Motor neuron (in vitro differentiated cells): ENCODE results near the gene KRT32. TPM values are rescaled to one million over a fixed set of nuclear protein-coding genes. Genes with fewer than 3 reads are reported as not detected.

Experiments used
- ATAC-seq, 8 experiments: fragments of 200-7000 bp; cut with Tn5 transposase; replicated peaks in 6 of 8; 2 replicates each; pipeline ENCODE4 v1.8.0; 2021; ENCODE audit warnings: mild to moderate bottlenecking in 8 of 8, moderate library complexity in 8 of 8
- H3K27ac ChIP-seq, 2 donors: fragments of 250-450 bp; sonication (Bioruptor Pico); 2 replicates each; pipeline ENCODE4 v1.9.0; 2021; ENCODE audit warnings: antibody characterized with exemption in 2 of 2, mild to moderate bottlenecking in 2 of 2, moderate library complexity in 1 of 2
- H3K4me1 ChIP-seq, 2 donors: fragments of 250-450 bp; sonication (Bioruptor Pico); replicated peaks in 1 of 2; 2 replicates each; pipeline ENCODE4 v1.6.1; 2021; ENCODE audit warnings: antibody characterized with exemption in 2 of 2, mild to moderate bottlenecking in 2 of 2, moderate library complexity in 1 of 2
- H3K4me3 ChIP-seq, 5 donors: fragments of 250-450 bp; sonication (Bioruptor Pico); 2 replicates each; pipeline ENCODE4 v1.9.0; 2021; ENCODE audit warnings: antibody characterized with exemption in 5 of 5, mild to moderate bottlenecking in 5 of 5, moderate library complexity in 4 of 5
- WGBS, 10 experiments: fragments of 450-650 bp; shearing (Covaris generic); methylation state at CpG; one replicate each; pipeline ENCODE4 v1.0.0; 2022; 5-methylcytosine and 5-hydroxymethylcytosine counted together
- in situ Hi-C, 9 experiments: fragments of 400-800 bp; cut with MboI; loops; one replicate each; pipeline ENCODE4 v1.15.0; 2021; ENCODE audit warnings: low sequenced_read_pairs in 9 of 9, low pct_unique_long_range_greater_than_20kb in 2 of 9; ENCODE audit not compliant: unreplicated experiment in 9 of 9
- total RNA-seq, 8 experiments: library from RNA; unstranded; fragments of 300-600 nt; gene quantifications; 2 replicates each; pipeline versions ENCODE4 v1.2.3 to v1.2.4, GENCODE V29; 2022

Gene KRT32
- total RNA-seq = under 1 TPM in 1 of 8 experiments, not detected in 7; 0.05 TPM

GRCh38 chr17:41466988-41467387 lies at the start of gene KRT32:
Gene KRT32 (minus strand): TSS chr17:41467386. CDS start chr17:41467325, 61 bp downstream.
- H3K4me1 ChIP-seq = no peaks in the 10 kb centered on the region
- H3K27ac ChIP-seq = no peak within 1 kb of the TSS
- ATAC-seq = no peak
- 40 to 100% (median 77%) methylated on average over 1 to 5 of the region's 14 CpGs; no CpG with 5 or more reads in 6 of the 10 experiments for WGBS, 10 experiments
- in situ Hi-C loops = no loop called here
- H3K4me3 ChIP-seq = no peak within 1 kb of the TSS

GRCh38 chr17:41516830-41517283 lies 49.7 kb upstream of the KRT32 start:
- no peaks in the 10 kb centered on the region for H3K4me1 ChIP-seq
- ATAC-seq = no peak
- no peak overlapping the region for H3K4me3 ChIP-seq
- in situ Hi-C loops = loop anchor here in 1 of 9 experiments (25.0 kb wide), 2 partner anchors 105 to 180 kb away; partner anchors contain the start of gene KRT37
- 87 to 100% (median 92%) methylated on average over 1 to 7 of the region's 14 CpGs; no CpG with 5 or more reads in 5 of the 10 experiments for WGBS, 10 experiments
- no peak overlapping the region for H3K27ac ChIP-seq

- no peak overlapping the region for H3K4me3 ChIP-seq
- ATAC-seq = no peak
- no peaks in the 10 kb centered on the region for H3K4me1 ChIP-seq
- H3K27ac ChIP-seq = no peak overlapping the region
- whole genome bisulfite sequencing, 10 experiments = 40 to 100% (median 75%) methylated on average over 1 to 8 of the region's 14 CpGs; no CpG with 5 or more reads in 4 of the 10 experiments
- in situ Hi-C loops = loop anchor here in 1 of 9 experiments (25.0 kb wide), 2 partner anchors 104 to 179 kb away; partner anchors contain the start of gene KRT37
Measured at GRCh38 chr17:41516147-41516829, 49.1 kb upstream of the KRT32 start.

- Histone ChIP-seq H3K4me3 (no peak overlapping the region), H3K27ac (no peak overlapping the region), H3K4me1 (no peaks in the 10 kb centered on the region)
- no peak for ATAC-seq
- 20 to 100% (median 88%) methylated on average over 1 to 4 of the region's 5 CpGs; no CpG with 5 or more reads in 4 of the 10 experiments for WGBS, 10 experiments
- in situ Hi-C loops = loop anchor here in 1 of 9 experiments (25.0 kb wide), 2 partner anchors 101 to 176 kb away; partner anchors contain the start of gene KRT37
Measured at GRCh38 chr17:41513168-41513547, 46.0 kb upstream of the KRT32 start.

GRCh38 chr17:41512546-41513167 lies 45.5 kb upstream of the KRT32 start:
- H3K27ac ChIP-seq = no peak overlapping the region
- peaks cover 0 to 4% of the 10 kb centered on the region in 2 donors for H3K4me1 ChIP-seq
- no peak for ATAC-seq
- in situ Hi-C loops = loop anchor here in 1 of 9 experiments (25.0 kb wide), 2 partner anchors 100 to 175 kb away; partner anchors contain the start of gene KRT37
- WGBS, 10 experiments = 0 to 100% (median 77%) methylated on average over 1 to 7 of the region's 7 CpGs; no CpG with 5 or more reads in 4 of the 10 experiments
- no peak overlapping the region for H3K4me3 ChIP-seq

- in situ Hi-C loops = loop anchor here in 1 of 9 experiments (25.0 kb wide), 2 partner anchors 99 to 174 kb away; partner anchors contain the start of gene KRT37
- no peak for ATAC-seq
Measured at GRCh38 chr17:41511716-41512115, 44.5 kb upstream of the KRT32 start.

GRCh38 chr17:41511116-41511515 lies 43.9 kb upstream of the KRT32 start:
- 30 to 73% (median 60%) methylated on average over 1 to 2 of the region's 4 CpGs; no CpG with 5 or more reads in 4 of the 10 experiments for WGBS, 10 experiments
- Histone ChIP-seq H3K4me1 (peaks cover 4 to 8% of the 10 kb centered on the region in 2 donors), H3K27ac (no peak overlapping the region), H3K4me3 (no peak overlapping the region)
- in situ Hi-C loops = loop anchor here in 1 of 9 experiments (25.0 kb wide), 2 partner anchors 99 to 174 kb away; partner anchors contain the start of gene KRT37
- peak in 3 of 8 experiments; percentile 74 to 89 (median 82) for ATAC-seq

More at GRCh38 chr17:41511716-41512115, 44.5 kb upstream of the KRT32 start:
- Histone ChIP-seq H3K4me3 (no peak overlapping the region), H3K4me1 (peaks cover 4 to 8% of the 10 kb centered on the region in 2 donors), H3K27ac (no peak overlapping the region)
- 0 to 100% (median 71%) methylated on average over 1 to 4 of the region's 10 CpGs; no CpG with 5 or more reads in 2 of the 10 experiments for WGBS, 10 experiments

- no peak overlapping the region for H3K27ac ChIP-seq
Measured at GRCh38 chr17:41510251-41511065, 43.3 kb upstream of the KRT32 start.

GRCh38 chr17:41507315-41507880 lies 40.2 kb upstream of the KRT32 start:
- H3K4me1 ChIP-seq = peaks cover 4 to 8% of the 10 kb centered on the region in 2 donors
- in situ Hi-C loops = loop anchor here in 1 of 9 experiments (25.0 kb wide), 2 partner anchors 95 to 170 kb away; partner anchors contain the start of gene KRT37
- ATAC-seq = peak in 4 of 8 experiments; percentile 18 to 74 (median 50)
- no peak overlapping the region for H3K27ac ChIP-seq
- 13 to 50% (median 25%) methylated on average over 1 to 5 of the region's 10 CpGs; no CpG with 5 or more reads in 6 of the 10 experiments for WGBS, 10 experiments
- H3K4me3 ChIP-seq = no peak overlapping the region

More at GRCh38 chr17:41510251-41511065, 43.3 kb upstream of the KRT32 start:
- ATAC-seq = no peak
- 70 to 100% (median 83%) methylated on average over 2 to 5 of the region's 7 CpGs; no CpG with 5 or more reads in 2 of the 10 experiments for WGBS, 10 experiments
- H3K4me3 ChIP-seq = no peak overlapping the region
- in situ Hi-C loops = loop anchor here in 1 of 9 experiments (25.0 kb wide), 2 partner anchors 98 to 173 kb away; partner anchors contain the start of gene KRT37
- H3K4me1 ChIP-seq = peaks cover 4 to 8% of the 10 kb centered on the region in 2 donors

- peaks cover 4 to 8% of the 10 kb centered on the region in 2 donors for H3K4me1 ChIP-seq
- WGBS, 10 experiments = 43 to 97% (median 83%) methylated on average over 1 to 12 of the region's 14 CpGs; no CpG with 5 or more reads in 1 of the 10 experiments
- H3K27ac ChIP-seq = no peak overlapping the region
- H3K4me3 ChIP-seq = no peak overlapping the region
- no peak for ATAC-seq
- in situ Hi-C loops = loop anchor here in 1 of 9 experiments (25.0 kb wide), 2 partner anchors 94 to 169 kb away; partner anchors contain the start of gene KRT37
Measured at GRCh38 chr17:41505809-41506767, 38.9 kb upstream of the KRT32 start.
